ES-I3 (cell line): ENCODE measurements around the gene MRPL34.

ENCODE experiments used
- H3K36me3 ChIP-seq: 2 replicates; pipeline ENCODE4 v1.6.1; 2013; ENCODE audit warnings: mild to moderate bottlenecking, low read length, control low read depth, moderate library complexity; ENCODE audit not compliant: insufficient read depth
- H3K4me1 ChIP-seq: 2 replicates; pipeline ENCODE4 v1.6.1; 2013; ENCODE audit warnings: mild to moderate bottlenecking, control low read depth, low read length; ENCODE audit not compliant: insufficient read depth
- H3K9ac ChIP-seq: 2 replicates; pipeline ENCODE4 v1.6.1; 2013; ENCODE audit warnings: low read depth, mild to moderate bottlenecking, low read length, moderate library complexity
- H3K9me3 ChIP-seq: 2 replicates; pipeline ENCODE4 v1.6.1; 2013; ENCODE audit warnings: mild to moderate bottlenecking, low read length, moderate library complexity; ENCODE audit not compliant: control insufficient read depth, insufficient read depth

MRPL34 gene

DNA sequence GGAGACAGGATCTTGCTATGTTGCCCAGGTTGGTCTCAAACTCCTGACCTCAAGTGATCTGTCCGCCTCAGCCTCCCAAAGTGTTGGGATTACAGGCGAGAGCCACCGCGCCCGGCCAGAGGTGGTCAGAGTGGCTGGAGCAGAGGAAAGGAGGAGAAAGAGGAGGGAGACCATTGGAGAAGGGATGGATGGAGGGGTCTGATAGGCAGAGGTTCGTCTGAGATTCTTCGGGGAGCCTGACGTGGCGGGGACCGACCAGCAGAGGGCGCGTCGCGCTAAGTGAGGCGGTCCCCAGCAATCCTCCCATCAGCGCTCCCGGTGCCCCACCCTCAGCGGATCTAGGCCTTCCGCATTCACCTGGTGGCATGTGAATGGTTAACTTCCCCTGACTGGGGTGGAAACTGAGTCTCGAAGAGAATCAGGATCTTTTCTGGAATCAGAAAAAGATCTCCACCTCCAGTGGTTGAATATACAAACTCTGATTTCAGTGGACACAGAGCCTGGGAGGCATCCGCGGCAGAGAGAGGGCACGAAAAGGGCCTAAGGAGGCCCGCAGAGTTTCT is 40.5 kb downstream of the MRPL34 start:
- Histone ChIP-seq H3K36me3 (no peaks in the 10 kb centered on the region; the same call in 1 of the 2 replicates), H3K9ac (no peak overlapping the region), H3K4me1 (peaks cover 18% of the 10 kb centered on the region; the same call in 1 of the 2 replicates), H3K9me3 (no peaks in the 10 kb centered on the region)

DNA sequence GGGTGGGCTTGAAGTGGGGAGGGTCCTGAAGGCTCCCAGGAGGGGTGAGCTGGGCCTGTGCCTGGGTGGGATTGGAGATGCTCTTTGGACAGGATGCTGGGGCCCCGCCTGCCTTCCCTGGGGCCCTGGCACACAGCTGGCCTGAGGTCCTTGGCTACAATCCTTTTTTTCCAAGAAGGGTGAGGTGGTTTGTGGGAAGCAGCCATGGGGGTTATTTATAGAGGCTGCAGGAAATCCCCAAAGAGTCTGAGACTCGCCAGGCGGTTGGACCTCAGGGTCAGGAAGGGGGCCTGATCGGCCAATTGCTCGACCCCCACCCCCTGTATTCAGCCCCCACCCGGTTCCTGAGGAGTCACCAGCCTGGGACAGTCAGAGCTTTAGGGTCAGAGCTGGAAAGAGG is 41.7 kb downstream of the MRPL34 start:
- no peak overlapping the region for H3K9ac ChIP-seq
- H3K4me1 ChIP-seq, result peaks cover 14% of the 10 kb centered on the region; the same call in 1 of the 2 replicates
- H3K9me3 ChIP-seq, result no peaks in the 10 kb centered on the region
- H3K36me3 ChIP-seq, result no peaks in the 10 kb centered on the region

DNA sequence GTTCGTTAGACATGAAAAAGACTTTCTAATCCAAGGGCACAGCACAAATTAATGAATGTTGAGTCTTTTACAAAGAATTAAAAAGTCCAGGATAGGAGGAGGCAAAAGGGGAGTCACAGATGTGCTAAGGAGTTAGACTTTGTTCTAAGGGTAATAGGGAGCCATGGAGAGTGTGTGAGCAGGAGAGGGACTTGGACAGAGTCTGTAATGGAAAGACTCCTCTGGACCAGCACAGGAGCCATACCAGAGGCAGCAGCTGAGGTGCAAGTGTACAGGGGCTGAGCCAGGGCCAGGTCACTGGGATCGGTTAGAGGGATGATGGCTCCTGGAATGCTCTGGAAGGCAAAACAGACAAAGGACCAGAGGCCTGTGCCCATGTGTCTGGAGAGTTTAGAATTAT is 42.2 kb downstream of the MRPL34 start:
- Histone ChIP-seq H3K9me3 (no peaks in the 10 kb centered on the region), H3K9ac (no peak overlapping the region), H3K4me1 (peaks cover 14% of the 10 kb centered on the region; the same call in 1 of the 2 replicates), H3K36me3 (no peaks in the 10 kb centered on the region)

DNA sequence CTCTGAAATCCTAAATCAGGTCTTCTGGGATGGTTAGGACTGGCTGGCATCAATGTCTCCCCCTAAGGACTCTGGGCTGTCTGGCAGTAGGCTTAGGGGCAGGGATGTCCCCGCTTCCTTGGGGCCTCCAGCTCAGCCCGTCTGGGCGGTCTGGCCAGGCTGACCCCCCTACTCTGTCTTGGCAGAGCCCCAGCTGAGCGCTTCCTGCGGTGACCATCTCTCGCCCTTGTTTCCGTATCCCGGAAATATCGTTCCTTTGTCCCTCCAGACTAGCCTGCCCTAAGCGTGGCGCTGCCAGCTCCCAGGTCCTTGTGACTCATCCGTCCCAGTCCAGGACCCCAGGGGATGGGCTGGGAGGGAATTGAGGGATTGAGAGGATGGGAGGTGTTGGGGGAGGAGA is 43.0 kb downstream of the MRPL34 start:
- Histone ChIP-seq H3K4me1 (peaks cover 14% of the 10 kb centered on the region; the same call in 1 of the 2 replicates), H3K9me3 (no peaks in the 10 kb centered on the region), H3K9ac (no peak overlapping the region; the same call in 1 of the 2 replicates), H3K36me3 (no peaks in the 10 kb centered on the region)

DNA sequence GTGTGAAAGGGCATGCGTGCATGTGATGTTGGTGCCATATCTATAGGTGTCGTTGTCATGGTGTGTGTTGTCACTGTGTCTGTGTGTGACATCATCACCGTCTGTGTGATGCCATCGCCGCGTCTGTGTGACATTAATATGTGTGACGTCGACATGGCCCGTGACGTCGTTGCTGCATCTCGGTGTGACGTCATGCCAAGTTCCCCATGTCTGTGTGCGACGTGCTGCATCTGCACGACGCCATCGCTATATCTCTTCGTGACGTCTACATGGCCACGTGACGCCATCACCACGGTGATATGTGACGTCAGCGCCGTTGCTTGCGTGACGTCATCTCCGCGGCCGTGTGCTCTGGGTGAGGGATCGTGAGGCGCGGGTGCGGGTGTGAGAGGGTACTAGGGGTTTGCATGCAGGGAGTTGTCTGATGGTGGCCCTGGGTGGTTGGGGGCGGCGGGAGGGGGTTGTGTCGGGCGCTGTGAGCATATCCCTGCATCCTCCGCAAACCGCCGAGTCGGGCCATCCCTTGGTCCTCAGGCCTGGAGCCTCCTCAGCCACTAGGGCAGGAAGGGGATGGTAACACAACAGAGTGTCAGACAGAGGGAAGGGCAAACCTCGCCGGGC is 46.3 kb downstream of the MRPL34 start:
- no peaks in the 10 kb centered on the region for H3K9me3 ChIP-seq
- H3K4me1 ChIP-seq, result peaks cover 12% of the 10 kb centered on the region; the same call in 1 of the 2 replicates
- no peaks in the 10 kb centered on the region for H3K36me3 ChIP-seq
- no peak overlapping the region for H3K9ac ChIP-seq

DNA sequence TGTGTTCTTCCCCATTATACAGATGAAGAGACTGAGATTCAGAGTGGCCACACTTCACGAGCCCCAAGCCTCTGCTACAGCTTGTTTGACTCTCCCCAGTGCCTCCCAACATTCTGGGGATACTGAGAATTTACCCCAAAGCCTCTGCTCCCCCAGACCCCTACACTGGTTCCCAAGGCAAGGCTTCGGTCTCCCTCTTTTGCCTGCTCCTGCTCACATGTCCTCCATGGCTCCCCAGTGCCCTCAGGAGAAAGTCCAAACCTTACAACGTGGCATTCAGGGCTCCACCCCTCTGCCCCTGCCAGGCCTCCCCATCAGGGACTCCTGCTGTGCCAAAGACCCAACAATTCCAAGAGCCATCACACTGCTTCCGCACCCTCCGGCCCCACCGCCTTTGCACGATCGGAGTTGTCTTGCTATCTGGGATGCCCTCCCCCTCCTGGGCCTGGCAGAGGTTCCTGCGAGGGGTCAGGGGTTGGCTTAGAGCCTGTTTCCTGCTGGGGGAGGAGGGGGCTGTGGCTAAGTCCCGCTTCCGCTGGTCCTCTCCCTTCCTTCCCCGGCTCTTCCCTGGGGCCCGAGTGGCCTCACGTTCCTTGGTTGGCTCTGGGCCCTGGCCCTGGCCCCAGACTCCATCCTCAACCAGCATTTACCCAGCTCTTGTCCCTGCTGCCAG is 47.1 kb downstream of the MRPL34 start:
- Histone ChIP-seq H3K4me1 (peaks cover 5% of the 10 kb centered on the region; the same call in 1 of the 2 replicates), H3K9ac (no peak overlapping the region), H3K9me3 (no peaks in the 10 kb centered on the region), H3K36me3 (no peaks in the 10 kb centered on the region)

DNA sequence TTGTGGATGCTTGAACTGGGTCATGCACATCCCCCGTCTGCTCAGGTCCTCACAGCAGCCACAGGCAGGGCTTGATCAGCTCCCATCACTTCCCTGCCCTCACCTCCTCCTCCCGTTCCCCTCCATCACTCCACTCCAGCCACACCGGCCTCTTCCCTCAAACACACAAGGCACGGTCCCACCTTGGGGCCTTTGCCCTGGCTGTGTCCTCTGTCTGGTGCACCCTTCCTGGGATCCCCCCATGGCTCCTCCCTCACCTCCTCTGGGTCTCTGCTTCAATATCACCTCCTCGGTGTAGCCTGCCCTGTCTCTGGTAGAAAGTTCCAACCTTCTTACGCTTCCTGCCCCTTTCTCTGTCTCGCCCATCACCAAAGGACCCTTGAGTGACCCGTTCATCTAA is 47.7 kb downstream of the MRPL34 start:
- Histone ChIP-seq H3K9me3 (no peaks in the 10 kb centered on the region), H3K4me1 (peaks cover 3% of the 10 kb centered on the region; the same call in 1 of the 2 replicates), H3K9ac (no peak overlapping the region), H3K36me3 (no peaks in the 10 kb centered on the region)
